Activated CD4-positive, alpha-beta T cell treated with anti-CD3 and anti-CD28 coated beads for 36 hours (primary cell): ENCODE measurements around the gene ZC3HAV1L. TPM values are rescaled to one million over a fixed set of nuclear protein-coding genes. Genes with fewer than 3 reads are reported as not detected.
A peak's percentile ranks its signal among the peaks of the same experiment; 100 is the strongest.
"Not testable (repeated sequence)": the region's sequence is repeated elsewhere in the genome, so short reads cannot be mapped to it uniquely, and the experiment has no call there.

ENCODE experiments used
- ATAC-seq: fragments of 200-7000 bp; cut with Tn5 transposase; one replicate; pipeline ENCODE4 v1.10.0; 2021; ENCODE audit warnings: mild to moderate bottlenecking, moderate library complexity
- CTCF ChIA-PET: fragments of 350-600 bp; sonication (Branson Sonifier 250); formaldehyde crosslinking; loops from one replicate; lab custom pipeline; 2021; ENCODE audit warnings: antibody characterized with exemption; lab: Charles Lee
- POLR2A ChIA-PET: fragments of 350-600 bp; sonication (Branson Sonifier 250); formaldehyde crosslinking; loops from one replicate; lab custom pipeline; 2021; ENCODE audit warnings: antibody characterized with exemption, inconsistent platforms; lab: Charles Lee
- DNase-seq: peaks from one replicate; pipeline ENCODE4 v3.0.0-alpha.2; 2020
- H3K27ac Mint-ChIP-seq: one replicate; pipeline ENCODE4 v1.8.0; 2021; ENCODE audit warnings: mixed read lengths
- H3K27me3 Mint-ChIP-seq: one replicate; pipeline ENCODE4 v1.8.0; 2021; ENCODE audit warnings: mixed read lengths
- H3K36me3 Mint-ChIP-seq: one replicate; pipeline ENCODE4 v1.8.0; 2021; ENCODE audit warnings: low read depth, mixed read lengths
- H3K4me1 Mint-ChIP-seq: one replicate; pipeline ENCODE4 v1.8.0; 2021; ENCODE audit warnings: mixed read lengths
- H3K4me3 Mint-ChIP-seq: one replicate; pipeline ENCODE4 v1.8.0; 2021; ENCODE audit warnings: mild to moderate bottlenecking, moderate library complexity, mixed read lengths
- H3K9me3 Mint-ChIP-seq: one replicate; pipeline ENCODE4 v1.8.0; 2021; ENCODE audit warnings: low read depth, mixed read lengths
- intact Hi-C, 2 experiments: fragments of 100-400 bp; cut with DNase I in 1 of 2; cut with micrococcal nuclease in 1 of 2; formaldehyde crosslinking; loops; one replicate each; pipeline versions ENCODE4 v1.14.2 to v1.15.1; 2022 to 2024; cut with DNase I, micrococcal nuclease
- total RNA-seq, 2 experiments: library from RNA; stranded (reverse); gene quantifications; one replicate each; pipeline ENCODE4 v1.2.3, GENCODE V29; 2021

Gene ZC3HAV1L
- total RNA-seq, 2 experiments from 2014 or later = 19.8 to 23.2 TPM

DNA sequence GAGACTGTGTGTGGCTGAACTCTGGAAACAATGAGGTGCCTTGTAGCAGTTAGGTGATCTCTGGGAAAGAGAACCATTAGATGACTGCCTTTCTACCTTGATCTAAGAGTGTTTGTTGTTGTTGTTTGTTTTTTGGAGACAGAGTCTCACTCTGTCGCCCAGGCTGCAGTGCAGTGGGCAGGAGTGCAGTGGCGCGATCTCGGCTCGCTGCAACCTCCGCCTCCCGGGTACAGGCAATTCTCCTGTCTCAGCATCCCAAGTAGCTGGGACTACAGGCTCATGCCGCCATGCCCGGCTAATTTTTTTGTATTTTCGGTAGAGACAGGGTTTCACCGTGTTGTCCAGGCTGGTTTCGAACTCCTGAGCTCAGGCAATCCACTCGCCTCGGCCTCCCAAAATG is 18.8 kb upstream of the ZC3HAV1L start:
- ATAC-seq, POLR2A ChIA-PET, DNase-seq, H3K27me3 Mint-ChIP-seq, H3K9me3 Mint-ChIP-seq, H3K4me3 Mint-ChIP-seq, intact Hi-C loops: not testable (repeated sequence)
- peaks cover 39% of the 10 kb centered on the region for H3K4me1 Mint-ChIP-seq
- peak overlapping the region; percentile 27 for H3K27ac Mint-ChIP-seq
- H3K36me3 Mint-ChIP-seq = peaks cover 72% of the 10 kb centered on the region
- CTCF ChIA-PET = interaction anchor here (1.4 to 5.2 kb wide), 2 partner anchors 20 to 30 kb away, joined by 3 to 21 read pairs; no protein-coding TSS in a partner anchor

DNA sequence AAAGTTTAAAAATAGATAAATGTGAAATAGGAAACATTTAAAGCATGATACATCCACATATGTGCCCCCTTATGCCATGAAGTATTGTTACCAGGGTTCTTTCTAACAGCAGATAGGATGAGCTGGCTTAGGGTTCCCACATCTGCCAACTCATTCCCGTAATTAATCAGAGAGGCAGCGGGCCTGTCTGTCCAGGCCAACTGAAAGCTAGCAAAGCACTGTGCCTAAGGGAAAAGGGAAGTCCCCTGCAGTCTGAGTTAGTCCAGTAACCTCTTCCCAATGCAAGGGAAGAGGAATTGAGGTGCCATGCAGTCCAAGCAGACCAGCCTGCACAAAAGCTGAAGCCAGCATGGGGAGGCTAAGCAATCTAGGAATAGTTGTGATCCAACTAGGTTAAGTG is 18.3 kb upstream of the ZC3HAV1L start:
- H3K27ac Mint-ChIP-seq = peak overlapping the region; percentile 27
- ChIA-PET CTCF (interaction anchor here (0.6 to 5.2 kb wide), 4 partner anchors 21 to 459 kb away, joined by 3 to 21 read pairs (median 4); no protein-coding TSS in a partner anchor), POLR2A (interaction anchor here (0.6 kb wide), 1 partner anchor 272 kb away, joined by 3 read pairs; no protein-coding TSS in a partner anchor)
- peaks cover 42% of the 10 kb centered on the region for H3K4me1 Mint-ChIP-seq
- no peak overlapping the region for H3K4me3 Mint-ChIP-seq
- no peaks in the 10 kb centered on the region for H3K27me3 Mint-ChIP-seq
- H3K9me3 Mint-ChIP-seq = no peaks in the 10 kb centered on the region
- peaks cover 76% of the 10 kb centered on the region for H3K36me3 Mint-ChIP-seq
- intact Hi-C loops = no loop called here
- ATAC-seq (no peak), DNase-seq (no peak)

DNA sequence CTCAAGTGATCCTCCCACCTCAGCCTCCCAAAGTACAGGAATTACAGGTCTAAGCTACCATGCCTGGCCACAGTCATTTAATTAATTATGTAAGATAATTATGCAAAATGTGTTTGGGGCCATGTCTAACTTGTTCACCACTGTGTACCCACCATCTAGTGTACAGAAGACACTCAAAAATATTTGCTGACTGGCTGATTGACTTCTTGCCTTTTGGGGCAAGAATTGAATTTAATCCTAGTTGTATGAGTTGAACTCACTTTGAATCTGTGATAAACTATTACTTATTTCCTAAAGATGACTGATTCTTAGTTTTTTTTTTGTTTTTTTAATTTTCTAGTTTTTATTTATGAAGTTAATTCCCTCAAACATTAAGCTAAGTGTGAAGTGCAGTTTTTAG is 15.8 kb upstream of the ZC3HAV1L start:
- POLR2A ChIA-PET = interaction anchor here (0.7 kb wide), 1 partner anchor 427 kb away, joined by 3 read pairs; no protein-coding TSS in a partner anchor
- DNase-seq (no peak), ATAC-seq (no peak)
- Mint-ChIP-seq H3K4me3 (no peak overlapping the region), H3K27me3 (no peaks in the 10 kb centered on the region), H3K36me3 (peaks cover 83% of the 10 kb centered on the region), H3K4me1 (peaks cover 45% of the 10 kb centered on the region), H3K27ac (no peak overlapping the region), H3K9me3 (no peaks in the 10 kb centered on the region)
- CTCF ChIA-PET = interaction anchor here (0.6 to 5.2 kb wide), 7 partner anchors 13 to 686 kb away, joined by 3 to 21 read pairs (median 3); no protein-coding TSS in a partner anchor
- intact Hi-C loops = no loop called here

DNA sequence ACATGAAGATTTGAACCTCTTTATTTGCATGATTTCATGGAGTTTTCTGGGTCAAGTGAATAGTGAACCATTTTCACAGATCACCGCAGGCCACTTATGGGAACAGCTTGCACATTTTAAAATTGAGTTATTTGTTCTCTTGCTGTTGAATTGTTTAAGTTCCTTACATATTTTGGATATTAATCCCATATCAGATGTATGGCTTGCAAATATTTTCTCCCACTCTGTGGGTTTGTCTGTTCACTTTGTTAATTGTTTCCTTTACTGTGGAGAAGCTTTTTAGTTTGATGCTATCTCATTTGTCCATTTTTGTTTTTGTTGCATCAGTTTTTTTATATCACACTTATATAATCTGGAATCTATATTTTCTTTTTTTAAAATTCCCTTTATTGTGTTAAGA is 14.1 kb upstream of the ZC3HAV1L start:
- DNase-seq (no peak), ATAC-seq (no peak)
- H3K9me3 Mint-ChIP-seq = no peaks in the 10 kb centered on the region
- no peak overlapping the region for H3K4me3 Mint-ChIP-seq
- intact Hi-C loops = loop anchor here in 1 of 2 experiments (10.0 kb wide), 1 partner anchor 165 kb away; no protein-coding TSS in a partner anchor
- peaks cover 87% of the 10 kb centered on the region for H3K36me3 Mint-ChIP-seq
- peak overlapping the region; percentile 34 for H3K27ac Mint-ChIP-seq
- no peaks in the 10 kb centered on the region for H3K27me3 Mint-ChIP-seq
- CTCF ChIA-PET = interaction anchor here (0.6 to 5.2 kb wide), 4 partner anchors 11 to 163 kb away, joined by 3 to 21 read pairs (median 4); no protein-coding TSS in a partner anchor
- peaks cover 54% of the 10 kb centered on the region for H3K4me1 Mint-ChIP-seq
- POLR2A ChIA-PET = interaction anchor here (0.7 to 1.5 kb wide), 3 partner anchors 13 to 832 kb away, joined by 3 to 5 read pairs (median 4); no protein-coding TSS in a partner anchor

DNA sequence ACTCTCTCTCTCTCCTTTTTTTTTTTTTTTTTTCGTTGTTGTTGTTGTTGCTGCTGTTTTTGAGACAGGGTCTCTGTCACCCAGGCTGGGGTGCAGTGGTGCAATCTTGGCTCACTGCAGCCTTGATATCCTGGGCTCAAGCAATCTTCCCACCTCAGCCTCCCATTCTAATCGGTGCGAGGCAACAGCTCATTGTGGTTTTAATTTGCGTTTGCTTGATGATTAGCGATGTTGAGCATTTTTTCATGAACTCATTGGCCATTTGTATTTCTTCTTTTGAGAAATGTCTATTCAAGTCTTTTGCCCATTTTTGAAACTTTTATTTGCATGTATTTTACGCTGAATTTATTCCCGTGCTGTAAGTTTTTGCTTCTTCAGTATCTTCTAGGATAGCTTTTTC is 13.3 kb upstream of the ZC3HAV1L start:
- intact Hi-C loops = loop anchor here in 1 of 2 experiments (10.0 kb wide), 1 partner anchor 164 kb away; no protein-coding TSS in a partner anchor
- peak overlapping the region; percentile 34 for H3K27ac Mint-ChIP-seq
- no peak for ATAC-seq
- DNase-seq = no peak
- POLR2A ChIA-PET = interaction anchor here (0.6 to 1.5 kb wide), 4 partner anchors 12 to 833 kb away, joined by 3 to 5 read pairs (median 4); no protein-coding TSS in a partner anchor
- H3K27me3 Mint-ChIP-seq = no peaks in the 10 kb centered on the region
- CTCF ChIA-PET = interaction anchor here (0.5 to 1.7 kb wide), 6 partner anchors 10 to 163 kb away, joined by 3 to 6 read pairs (median 3); a partner anchor contains a TSS
- no peaks in the 10 kb centered on the region for H3K9me3 Mint-ChIP-seq
- peaks cover 86% of the 10 kb centered on the region for H3K36me3 Mint-ChIP-seq
- H3K4me3 Mint-ChIP-seq = no peak overlapping the region
- peaks cover 57% of the 10 kb centered on the region for H3K4me1 Mint-ChIP-seq

DNA sequence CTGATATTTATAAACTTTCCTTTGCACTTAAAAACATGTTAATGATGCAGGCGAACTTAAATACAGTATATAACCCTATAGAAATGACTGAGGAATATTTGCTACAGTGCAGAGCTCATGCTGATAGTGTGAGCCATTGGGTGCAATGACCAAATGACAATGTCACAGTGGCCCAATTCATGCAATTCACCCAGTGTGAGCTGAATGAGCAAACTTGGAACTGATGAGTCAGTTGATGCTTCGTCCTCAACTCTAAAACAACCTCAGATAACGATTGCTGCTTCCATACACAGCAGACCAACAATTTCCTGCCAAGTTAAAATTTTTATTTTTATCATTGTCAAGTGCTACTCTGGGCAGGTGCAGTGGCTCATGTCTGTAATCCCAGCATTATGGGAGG is 12.1 kb upstream of the ZC3HAV1L start:
- POLR2A ChIA-PET = interaction anchor here (0.6 kb wide), 1 partner anchor 11 kb away, joined by 3 read pairs; no protein-coding TSS in a partner anchor
- peak overlapping the region; percentile 31 for H3K27ac Mint-ChIP-seq
- CTCF ChIA-PET = interaction anchor here (1.3 to 1.4 kb wide), 2 partner anchors 12 to 29 kb away, joined by 3 to 4 read pairs; no protein-coding TSS in a partner anchor
- intact Hi-C loops = loop anchor here in 1 of 2 experiments (10.0 kb wide), 1 partner anchor 163 kb away; no protein-coding TSS in a partner anchor
- H3K9me3 Mint-ChIP-seq = no peaks in the 10 kb centered on the region
- DNase-seq (peak; percentile 64), ATAC-seq (peak; percentile 76)
- H3K36me3 Mint-ChIP-seq = peaks cover 83% of the 10 kb centered on the region
- no peak overlapping the region for H3K4me3 Mint-ChIP-seq
- H3K4me1 Mint-ChIP-seq = peaks cover 66% of the 10 kb centered on the region
- H3K27me3 Mint-ChIP-seq = no peaks in the 10 kb centered on the region

DNA sequence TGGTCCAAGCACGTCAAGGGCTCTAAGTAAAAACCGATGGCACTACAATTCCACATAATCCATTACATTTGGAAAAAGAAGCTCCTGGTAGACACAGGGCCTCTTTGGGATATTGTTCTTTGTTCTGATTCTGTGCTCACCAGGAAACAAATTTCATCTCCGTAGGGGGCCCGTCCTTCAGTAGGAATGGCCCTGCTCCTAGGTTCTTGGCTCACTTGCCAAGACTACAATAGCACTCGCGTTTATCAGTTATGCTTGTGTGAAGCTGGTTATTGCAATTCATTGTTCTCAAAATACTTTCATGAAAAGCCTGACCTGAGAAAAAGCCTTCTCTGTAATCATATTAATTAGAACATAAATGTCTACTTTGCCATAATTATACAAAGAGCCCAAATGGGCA is 10.3 kb upstream of the ZC3HAV1L start:
- CTCF ChIA-PET = interaction anchor here (0.9 to 2.5 kb wide), 5 partner anchors 9 to 29 kb away, joined by 3 to 6 read pairs (median 4); no protein-coding TSS in a partner anchor
- Mint-ChIP-seq H3K27ac (no peak overlapping the region), H3K9me3 (no peaks in the 10 kb centered on the region), H3K27me3 (no peaks in the 10 kb centered on the region), H3K36me3 (peaks cover 73% of the 10 kb centered on the region), H3K4me3 (no peak overlapping the region), H3K4me1 (peaks cover 75% of the 10 kb centered on the region)
- ATAC-seq (no peak), DNase-seq (no peak)
- POLR2A ChIA-PET = interaction anchor here (0.6 kb wide), 1 partner anchor 52 kb away, joined by 7 read pairs; no protein-coding TSS in a partner anchor
- intact Hi-C loops = loop anchor here in 1 of 2 experiments (10.0 kb wide), 1 partner anchor 161 kb away; no protein-coding TSS in a partner anchor

DNA sequence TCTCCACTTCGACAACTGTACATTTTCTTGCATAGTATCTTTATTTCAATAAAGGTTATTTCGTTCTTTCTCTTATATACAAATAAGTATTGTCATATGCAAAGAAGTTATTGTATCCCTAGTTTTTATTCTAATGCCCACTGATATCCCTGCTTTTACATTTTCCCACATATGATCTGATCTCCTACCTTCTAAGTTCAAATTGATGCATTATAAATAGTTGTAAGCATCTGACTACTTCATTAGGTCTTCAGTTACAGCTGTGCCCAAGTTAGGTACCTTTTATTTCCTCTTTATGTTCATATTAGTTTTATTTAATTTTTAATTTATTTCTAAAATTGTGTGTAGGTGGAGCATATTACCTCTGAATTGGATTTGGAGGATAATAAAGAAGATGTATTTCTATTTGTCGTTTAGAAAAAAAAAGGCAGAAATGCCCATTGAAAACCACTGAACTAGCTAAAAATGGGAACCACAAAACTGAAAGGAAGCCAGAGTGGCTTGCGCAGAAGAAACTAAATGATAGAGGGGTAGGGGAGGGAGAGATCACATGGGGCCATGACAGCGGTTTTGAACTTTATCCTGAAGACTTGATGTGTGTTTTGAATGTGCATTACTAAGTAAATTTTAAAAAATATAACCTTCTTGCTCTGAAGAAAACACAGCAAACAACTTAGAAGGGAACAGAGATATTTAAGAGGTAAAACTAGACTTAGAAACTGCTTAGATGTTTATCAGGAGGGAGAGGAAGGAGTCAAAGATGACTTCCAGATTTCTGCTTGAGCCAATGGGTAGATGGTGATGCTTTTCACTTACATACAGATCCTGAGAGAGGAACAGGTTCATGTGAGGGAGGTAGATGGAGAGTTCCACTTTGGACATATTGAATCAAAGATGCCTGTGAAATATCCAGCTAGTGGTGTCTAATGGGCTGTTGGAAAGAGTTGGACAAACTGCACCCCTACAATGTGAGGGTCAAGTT is 9.3 kb upstream of the ZC3HAV1L start:
- ChIA-PET POLR2A (interaction anchor here (0.6 kb wide), 1 partner anchor 53 kb away, joined by 7 read pairs; no protein-coding TSS in a partner anchor), CTCF (interaction anchor here (0.9 to 2.5 kb wide), 6 partner anchors 8 to 30 kb away, joined by 3 to 6 read pairs (median 4); no protein-coding TSS in a partner anchor)
- Mint-ChIP-seq H3K36me3 (peaks cover 65% of the 10 kb centered on the region), H3K4me3 (no peak overlapping the region), H3K9me3 (no peaks in the 10 kb centered on the region), H3K4me1 (peaks cover 73% of the 10 kb centered on the region), H3K27ac (peak overlapping the region; percentile 76), H3K27me3 (no peaks in the 10 kb centered on the region)
- intact Hi-C loops = loop anchor here (1.0 to 10.0 kb wide), 4 partner anchors 9 to 293 kb away; partner anchors contain the start of gene ZC3HAV1L (in 1 of the 2)
- DNase-seq (peak; percentile 33), ATAC-seq (no peak)

DNA sequence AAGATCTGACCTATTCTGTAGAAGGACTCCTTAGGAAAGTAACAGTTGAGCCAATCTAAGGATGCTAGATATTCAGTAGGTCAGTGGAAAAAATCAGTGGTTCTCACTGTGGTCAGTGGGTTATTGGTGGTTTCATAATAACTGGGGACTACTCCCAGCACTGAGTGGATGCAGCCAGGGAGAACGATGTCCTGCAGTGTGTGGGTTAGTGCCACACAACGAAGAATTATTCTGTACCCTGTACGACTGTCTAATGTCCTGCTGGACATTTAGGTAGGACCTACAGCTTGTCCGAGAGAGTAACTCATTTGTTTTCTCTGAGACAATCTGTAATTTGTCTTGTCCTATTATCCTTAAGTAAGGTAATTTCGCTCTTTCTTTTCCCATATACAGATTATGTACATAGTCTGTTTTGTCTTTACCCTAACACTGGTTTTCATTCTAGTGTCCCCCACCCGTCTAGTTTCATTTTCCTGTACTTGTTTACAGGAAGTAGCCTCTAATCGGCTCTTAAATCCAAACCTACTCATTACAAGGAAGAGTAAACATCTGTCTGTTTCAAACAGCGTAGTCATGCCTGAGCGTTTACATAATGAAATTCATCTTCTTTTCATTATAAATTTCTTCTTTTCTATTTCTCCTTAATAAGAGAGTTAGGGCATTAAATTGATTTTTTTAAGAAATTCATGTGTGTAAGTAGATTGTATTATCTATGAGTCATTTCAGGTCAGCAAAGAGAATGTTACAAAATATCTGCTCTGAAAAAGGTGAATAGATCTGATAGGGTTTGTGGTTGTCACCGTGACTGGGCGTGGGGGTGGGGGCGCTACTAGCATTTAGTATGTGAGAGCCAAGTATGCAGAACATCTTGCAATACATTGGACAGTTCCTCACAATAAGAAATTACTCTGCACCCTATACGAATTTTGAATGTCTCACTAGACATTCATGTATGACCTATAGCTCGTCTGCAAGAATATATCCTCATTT is 8.3 kb upstream of the ZC3HAV1L start:
- Mint-ChIP-seq H3K4me1 (peaks cover 64% of the 10 kb centered on the region), H3K27me3 (no peaks in the 10 kb centered on the region), H3K27ac (peak overlapping the region; percentile 53), H3K4me3 (no peak overlapping the region), H3K9me3 (no peaks in the 10 kb centered on the region), H3K36me3 (peaks cover 56% of the 10 kb centered on the region)
- CTCF ChIA-PET = interaction anchor here (1.1 to 2.5 kb wide), 4 partner anchors 7 to 63 kb away, joined by 4 to 6 read pairs (median 4); partner anchors contain the start of gene KIAA1549
- POLR2A ChIA-PET = no interaction called here
- peak; percentile 83 for DNase-seq
- intact Hi-C loops = loop anchor here (1.0 to 10.0 kb wide), 4 partner anchors 8 to 292 kb away; partner anchors contain the start of gene ZC3HAV1L (in 1 of the 2)
- ATAC-seq = peak; percentile 50
